K562 (cell line): Measurements from ENCODE around the gene KLK7.

Source experiments
- BCL6 ChIP-seq: fragments of 250-450 bp; sonication (Bioruptor Pico); IDR thresholded peaks from 2 replicates; pipeline ENCODE4 v1.4.0; 2020
- CTCF ChIP-seq, 3 experiments: IDR thresholded peaks in 2 of 3; conservative IDR thresholded peaks in 1 of 3; 2 replicates each; pipeline ENCODE4 v1.5.1; 2011 to 2012; ENCODE audit warnings: low read length in 3 of 3, mild to moderate bottlenecking in 3 of 3, control low read depth in 2 of 3, improper control_type of control experiment in 1 of 3, inconsistent platforms in 1 of 3, low read depth in 1 of 3, mixed read lengths in 1 of 3, moderate library complexity in 1 of 3; ENCODE audit not compliant: insufficient read depth in 2 of 3
- GTF2F1 ChIP-seq: IDR thresholded peaks from 2 replicates; pipeline ENCODE4 v1.6.1; 2011; ENCODE audit warnings: low read depth, low read length, improper control_type of control experiment
- NFIC ChIP-seq: fragments of 450-650 bp; IDR thresholded peaks from 2 replicates; pipeline ENCODE4 v1.6.1; 2017; ENCODE audit warnings: mild to moderate bottlenecking, inconsistent platforms
- POLR2AphosphoS5 ChIP-seq: IDR thresholded peaks from 2 replicates; pipeline ENCODE4 v1.6.1; 2011; ENCODE audit warnings: mild to moderate bottlenecking, low read depth, low read length, moderate library complexity; ENCODE audit not compliant: control insufficient read depth, insufficient read depth
- SIN3A ChIP-seq, 2 experiments: fragments of 150-350 bp in 1 of 2; IDR thresholded peaks; 2 replicates each; pipeline ENCODE4 v1.6.1; 2011 to 2016; ENCODE audit warnings: borderline replicate concordance in 2 of 2, low read depth in 2 of 2, low read length in 2 of 2, mild to moderate bottlenecking in 2 of 2, moderate library complexity in 2 of 2; ENCODE audit not compliant: control insufficient read depth in 1 of 2
- TCF7 ChIP-seq: sonication (generic); IDR thresholded peaks from 2 replicates; pipeline ENCODE4 v1.6.1; 2016; ENCODE audit warnings: antibody characterized with exemption, borderline replicate concordance
- ZKSCAN1 ChIP-seq: fragments of 150-350 bp; IDR thresholded peaks from 2 replicates; pipeline ENCODE4 v1.6.1; 2016; ENCODE audit warnings: low read depth, low read length
- TF ChIP-seq, protein P1 (sequence below): fragments of 450-650 bp; IDR thresholded peaks from 2 replicates; pipeline ENCODE4 v1.6.1; 2017; ENCODE audit warnings: mild to moderate bottlenecking, moderate library complexity
- TF ChIP-seq, protein P2 (sequence below), 2 experiments: fragments of 450-650 bp in 1 of 2; sonication (generic) in 1 of 2; formaldehyde crosslinking in 1 of 2; IDR thresholded peaks in 1 of 2; conservative IDR thresholded peaks in 1 of 2; 2 replicates each; pipeline versions ENCODE4 v1.6.1 to v1.8.1; 2016 to 2023; ENCODE audit warnings: mild to moderate bottlenecking in 2 of 2, moderate library complexity in 2 of 2, inconsistent platforms in 1 of 2, missing genetic modification reagents in 1 of 2
- TF ChIP-seq, protein P3 (sequence below): fragments of 250-450 bp; sonication (Bioruptor Pico); IDR thresholded peaks from 2 replicates; pipeline ENCODE4 v1.5.0; 2020; ENCODE audit warnings: mild to moderate bottlenecking, borderline replicate concordance
- TF ChIP-seq, protein P4 (sequence below): fragments of 250-450 bp; sonication (Bioruptor Pico); IDR thresholded peaks from 2 replicates; pipeline ENCODE4 v1.5.0; 2021

GRCh38 chr19:50943074-50943828, 40.5 kb downstream of the KLK7 start:
- TF ChIP-seq CTCF (IDR thresholded peaks at IDR 0.05 in 2 of 3, conservative IDR thresholded peaks at IDR 0.05 in 1 of 3; ENCODE audit: insufficient read depth in 2 of 3, low read depth in 1 of 3, low read length in 3 of 3), result no peak
- TF ChIP-seq, protein P1, sequence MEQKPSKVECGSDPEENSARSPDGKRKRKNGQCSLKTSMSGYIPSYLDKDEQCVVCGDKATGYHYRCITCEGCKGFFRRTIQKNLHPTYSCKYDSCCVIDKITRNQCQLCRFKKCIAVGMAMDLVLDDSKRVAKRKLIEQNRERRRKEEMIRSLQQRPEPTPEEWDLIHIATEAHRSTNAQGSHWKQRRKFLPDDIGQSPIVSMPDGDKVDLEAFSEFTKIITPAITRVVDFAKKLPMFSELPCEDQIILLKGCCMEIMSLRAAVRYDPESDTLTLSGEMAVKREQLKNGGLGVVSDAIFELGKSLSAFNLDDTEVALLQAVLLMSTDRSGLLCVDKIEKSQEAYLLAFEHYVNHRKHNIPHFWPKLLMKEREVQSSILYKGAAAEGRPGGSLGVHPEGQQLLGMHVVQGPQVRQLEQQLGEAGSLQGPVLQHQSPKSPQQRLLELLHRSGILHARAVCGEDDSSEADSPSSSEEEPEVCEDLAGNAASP, result no peak
- no peak for TF ChIP-seq BCL6 (CRISPR knock-in tag)
- TF ChIP-seq, protein P2, sequence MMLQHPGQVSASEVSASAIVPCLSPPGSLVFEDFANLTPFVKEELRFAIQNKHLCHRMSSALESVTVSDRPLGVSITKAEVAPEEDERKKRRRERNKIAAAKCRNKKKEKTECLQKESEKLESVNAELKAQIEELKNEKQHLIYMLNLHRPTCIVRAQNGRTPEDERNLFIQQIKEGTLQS (IDR thresholded peaks at IDR 0.05), result no peak
- TF ChIP-seq, protein P2 (CRISPR knock-in tag; conservative IDR thresholded peaks at IDR 0.05), result no peak
- no peak for TF ChIP-seq NFIC
- TF ChIP-seq, protein P3, sequence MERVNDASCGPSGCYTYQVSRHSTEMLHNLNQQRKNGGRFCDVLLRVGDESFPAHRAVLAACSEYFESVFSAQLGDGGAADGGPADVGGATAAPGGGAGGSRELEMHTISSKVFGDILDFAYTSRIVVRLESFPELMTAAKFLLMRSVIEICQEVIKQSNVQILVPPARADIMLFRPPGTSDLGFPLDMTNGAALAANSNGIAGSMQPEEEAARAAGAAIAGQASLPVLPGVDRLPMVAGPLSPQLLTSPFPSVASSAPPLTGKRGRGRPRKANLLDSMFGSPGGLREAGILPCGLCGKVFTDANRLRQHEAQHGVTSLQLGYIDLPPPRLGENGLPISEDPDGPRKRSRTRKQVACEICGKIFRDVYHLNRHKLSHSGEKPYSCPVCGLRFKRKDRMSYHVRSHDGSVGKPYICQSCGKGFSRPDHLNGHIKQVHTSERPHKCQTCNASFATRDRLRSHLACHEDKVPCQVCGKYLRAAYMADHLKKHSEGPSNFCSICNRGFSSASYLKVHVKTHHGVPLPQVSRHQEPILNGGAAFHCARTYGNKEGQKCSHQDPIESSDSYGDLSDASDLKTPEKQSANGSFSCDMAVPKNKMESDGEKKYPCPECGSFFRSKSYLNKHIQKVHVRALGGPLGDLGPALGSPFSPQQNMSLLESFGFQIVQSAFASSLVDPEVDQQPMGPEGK, result no peak
- no peak for TF ChIP-seq GTF2F1
- TF ChIP-seq SIN3A (IDR thresholded peaks at IDR 0.05; ENCODE audit: borderline replicate concordance in 2 of 2, control insufficient read depth in 1 of 2, low read depth in 2 of 2, low read length in 2 of 2), result no peak
- no peak for TF ChIP-seq TCF7
- no peak for TF ChIP-seq ZKSCAN1
- TF ChIP-seq POLR2AphosphoS5, result no peak
- TF ChIP-seq, protein P4, sequence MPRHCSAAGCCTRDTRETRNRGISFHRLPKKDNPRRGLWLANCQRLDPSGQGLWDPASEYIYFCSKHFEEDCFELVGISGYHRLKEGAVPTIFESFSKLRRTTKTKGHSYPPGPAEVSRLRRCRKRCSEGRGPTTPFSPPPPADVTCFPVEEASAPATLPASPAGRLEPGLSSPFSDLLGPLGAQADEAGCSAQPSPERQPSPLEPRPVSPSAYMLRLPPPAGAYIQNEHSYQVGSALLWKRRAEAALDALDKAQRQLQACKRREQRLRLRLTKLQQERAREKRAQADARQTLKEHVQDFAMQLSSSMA (CRISPR knock-in tag), result no peak
